Mesenchymal stem cell (in vitro differentiated cells and primary cell): Measurements from ENCODE around the gene ABCA12.

Source experiments
- DNase-seq: peaks from one replicate; pipeline ENCODE4 v3.0.0-alpha.2; 2013
- H2AFZ ChIP-seq: one replicate; pipeline ENCODE4 v1.6.1; 2013; ENCODE audit warnings: low read depth, mild to moderate bottlenecking, control low read depth, inconsistent platforms, low read length, moderate library complexity
- H2AK5ac ChIP-seq: 2 replicates; pipeline ENCODE4 v1.6.1; 2013; ENCODE audit warnings: low read length, moderate library complexity, mild to moderate bottlenecking, inconsistent platforms; ENCODE audit not compliant: severe bottlenecking
- H2BK120ac ChIP-seq: one replicate; pipeline ENCODE4 v1.6.1; 2013; ENCODE audit warnings: low read depth, mild to moderate bottlenecking, inconsistent platforms, low read length, moderate library complexity
- H2BK12ac ChIP-seq, 2 experiments: one replicate each; pipeline ENCODE4 v1.6.1; 2013; ENCODE audit warnings: inconsistent platforms in 2 of 2, low read length in 2 of 2, mild to moderate bottlenecking in 2 of 2, moderate library complexity in 2 of 2, control low read depth in 1 of 2
- H2BK15ac ChIP-seq: one replicate; pipeline ENCODE4 v1.6.1; 2013; ENCODE audit warnings: mild to moderate bottlenecking, low read depth, inconsistent platforms; ENCODE audit not compliant: poor library complexity, severe bottlenecking
- H2BK5ac ChIP-seq: 2 replicates; pipeline ENCODE4 v1.6.1; 2013; ENCODE audit warnings: low read depth, mild to moderate bottlenecking, low read length, control low read depth, inconsistent platforms; ENCODE audit not compliant: poor library complexity, severe bottlenecking
- H3K14ac ChIP-seq, 2 experiments: one replicate each; pipeline ENCODE4 v1.6.1; 2013; ENCODE audit warnings: inconsistent platforms in 2 of 2, low read length in 2 of 2, control low read depth in 1 of 2, mild to moderate bottlenecking in 1 of 2, moderate library complexity in 1 of 2
- H3K18ac ChIP-seq, 2 experiments: one replicate each; pipeline ENCODE4 v1.6.1; 2013; ENCODE audit warnings: inconsistent platforms in 2 of 2, low read length in 2 of 2, control low read depth in 1 of 2, low read depth in 1 of 2, mild to moderate bottlenecking in 1 of 2
- H3K23ac ChIP-seq, 2 experiments: one replicate each; pipeline ENCODE4 v1.6.1; 2013; ENCODE audit warnings: inconsistent platforms in 2 of 2, low read length in 2 of 2, mild to moderate bottlenecking in 2 of 2, moderate library complexity in 2 of 2, control low read depth in 1 of 2
- H3K27ac ChIP-seq: 2 replicates; pipeline ENCODE4 v1.5.1; 2013; ENCODE audit warnings: mild to moderate bottlenecking, moderate library complexity, low read length, control low read depth, inconsistent platforms; ENCODE audit not compliant: poor library complexity, severe bottlenecking
- H3K27me3 ChIP-seq, 2 experiments: 2 replicates each; pipeline versions ENCODE4 v1.6.1 to v1.7.0; 2013; ENCODE audit warnings: low read length in 2 of 2, mild to moderate bottlenecking in 2 of 2, moderate library complexity in 2 of 2, control low read depth in 1 of 2, inconsistent platforms in 1 of 2; ENCODE audit not compliant: control insufficient read depth in 1 of 2, insufficient read depth in 1 of 2
- H3K36me3 ChIP-seq, 2 experiments: 2 replicates each; pipeline versions ENCODE4 v1.6.1 to v1.7.0; 2013; ENCODE audit warnings: low read length in 2 of 2, control low read depth in 1 of 2, inconsistent platforms in 1 of 2, low read depth in 1 of 2, mild to moderate bottlenecking in 1 of 2; ENCODE audit not compliant: insufficient read depth in 2 of 2, control insufficient read depth in 1 of 2
- H3K4ac ChIP-seq, 2 experiments: one replicate each; pipeline ENCODE4 v1.6.1; 2013; ENCODE audit warnings: inconsistent platforms in 2 of 2, low read length in 2 of 2, mild to moderate bottlenecking in 2 of 2, moderate library complexity in 2 of 2, control low read depth in 1 of 2, low read depth in 1 of 2
- H3K4me1 ChIP-seq: 2 replicates; pipeline ENCODE4 v1.6.1; 2013; ENCODE audit warnings: low read depth, low read length, control low read depth; ENCODE audit not compliant: control insufficient read depth, insufficient read depth
- H3K4me2 ChIP-seq: 2 replicates; pipeline ENCODE4 v1.6.1; 2013; ENCODE audit warnings: low read length, mild to moderate bottlenecking, inconsistent platforms; ENCODE audit not compliant: poor library complexity, severe bottlenecking
- H3K4me3 ChIP-seq, 2 experiments: 2 replicates each; pipeline versions ENCODE4 v1.5.1 to v1.7.0; 2013; ENCODE audit warnings: low read length in 2 of 2, mild to moderate bottlenecking in 2 of 2, control low read depth in 1 of 2, low read depth in 1 of 2; ENCODE audit not compliant: insufficient read depth in 1 of 2
- H3K79me1 ChIP-seq: replicated peaks from 2 replicates; pipeline ENCODE4 v1.6.1; 2013; ENCODE audit warnings: mild to moderate bottlenecking, control low read depth, low read length, inconsistent platforms; ENCODE audit not compliant: poor library complexity, severe bottlenecking
- H3K9ac ChIP-seq: 2 replicates; pipeline ENCODE4 v1.7.0; 2013; ENCODE audit warnings: mild to moderate bottlenecking, low read length, moderate library complexity
- H3K9me3 ChIP-seq: 2 replicates; pipeline ENCODE4 v1.7.0; 2013; ENCODE audit warnings: mild to moderate bottlenecking, low read length; ENCODE audit not compliant: control insufficient read depth
- H4K8ac ChIP-seq: one replicate; pipeline ENCODE4 v1.6.1; 2013; ENCODE audit warnings: inconsistent platforms, mild to moderate bottlenecking, low read length, moderate library complexity
- H4K91ac ChIP-seq: one replicate; pipeline ENCODE4 v1.6.1; 2013; ENCODE audit warnings: mild to moderate bottlenecking, low read length, inconsistent platforms
- WGBS: methylation state at CpG from one replicate; pipeline ENCODE4 v1.1.7; 2013; ENCODE audit warnings: mixed read lengths; 5-methylcytosine and 5-hydroxymethylcytosine counted together

The ABCA12 gene

DNA sequence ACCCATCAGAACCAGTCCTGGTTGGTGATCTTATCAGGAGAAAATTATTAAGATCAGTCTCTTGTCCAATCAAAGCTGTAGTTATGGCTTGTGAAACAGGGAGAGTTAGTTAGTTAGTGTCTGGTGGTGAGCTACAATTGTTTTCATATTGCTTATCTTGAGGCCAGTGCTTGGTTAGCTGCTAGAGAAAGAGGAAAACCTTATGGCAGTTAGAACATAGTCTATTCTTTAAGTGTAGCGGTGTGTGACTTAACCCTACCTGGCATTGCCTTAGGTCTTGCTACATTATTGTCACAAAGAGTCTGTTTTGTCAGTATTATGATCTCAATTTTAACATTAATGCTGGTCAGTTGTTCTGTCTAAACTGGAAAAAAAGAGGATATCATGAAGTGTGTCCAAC is 11.5 kb upstream of the ABCA12 start:
- Histone ChIP-seq H2BK12ac (no peak overlapping the region), H3K23ac (no peak overlapping the region), H2AK5ac (no peak overlapping the region), H3K9me3 (no peaks in the 10 kb centered on the region), H3K18ac (no peak overlapping the region), H3K4me3 (no peak overlapping the region), H2AFZ (no peak overlapping the region), H3K79me1 (no peaks in the 10 kb centered on the region), H3K4me2 (no peak overlapping the region), H3K27ac (no peak overlapping the region), H2BK5ac (no peak overlapping the region), H4K8ac (no peak overlapping the region), H3K4ac (no peak overlapping the region), H3K4me1 (no peaks in the 10 kb centered on the region), H4K91ac (no peak overlapping the region), H2BK15ac (no peak overlapping the region), H3K36me3 (no peaks in the 10 kb centered on the region), H3K14ac (no peak overlapping the region), H3K27me3 (no peaks in the 10 kb centered on the region), H3K9ac (no peak overlapping the region), H2BK120ac (no peak overlapping the region)
- WGBS, result 100% methylated on average over 1 of the region's 1 CpG
- DNase-seq, result no peak

GRCh38 chr2:215149486-215149885 is 11.1 kb upstream of the ABCA12 start:
- Histone ChIP-seq H3K4me2 (no peak overlapping the region), H2BK5ac (no peak overlapping the region), H4K91ac (no peak overlapping the region), H2BK15ac (no peak overlapping the region), H3K4me3 (no peak overlapping the region), H3K27ac (no peak overlapping the region), H4K8ac (no peak overlapping the region), H3K9ac (no peak overlapping the region), H3K9me3 (no peaks in the 10 kb centered on the region), H2BK12ac (no peak overlapping the region), H2AK5ac (no peak overlapping the region), H3K36me3 (no peaks in the 10 kb centered on the region), H3K4me1 (no peaks in the 10 kb centered on the region), H3K18ac (no peak overlapping the region), H3K79me1 (no peaks in the 10 kb centered on the region), H3K4ac (no peak overlapping the region), H2AFZ (no peak overlapping the region), H3K23ac (no peak overlapping the region), H2BK120ac (no peak overlapping the region), H3K27me3 (no peaks in the 10 kb centered on the region), H3K14ac (no peak overlapping the region)
- no peak for DNase-seq
- 17% methylated on average over 1 of the region's 1 CpG for WGBS

GRCh38 chr2:215149060-215149459 is 10.6 kb upstream of the ABCA12 start:
- H2BK120ac ChIP-seq, result no peak overlapping the region
- H3K27me3 ChIP-seq, result no peaks in the 10 kb centered on the region
- WGBS, result no CpG with 5 or more reads among the region's 2 CpGs
- no peak overlapping the region for H3K27ac ChIP-seq
- no peaks in the 10 kb centered on the region for H3K79me1 ChIP-seq
- no peak overlapping the region for H2BK5ac ChIP-seq
- no peak overlapping the region for H2BK12ac ChIP-seq
- H3K4me2 ChIP-seq, result no peak overlapping the region
- no peak overlapping the region for H4K91ac ChIP-seq
- no peak overlapping the region for H3K23ac ChIP-seq
- no peak overlapping the region for H2AFZ ChIP-seq
- H2BK15ac ChIP-seq, result no peak overlapping the region
- H3K36me3 ChIP-seq, result no peaks in the 10 kb centered on the region
- H3K4ac ChIP-seq, result no peak overlapping the region
- no peaks in the 10 kb centered on the region for H3K9me3 ChIP-seq
- no peak overlapping the region for H3K9ac ChIP-seq
- H3K4me1 ChIP-seq, result no peaks in the 10 kb centered on the region
- no peak overlapping the region for H4K8ac ChIP-seq
- no peak overlapping the region for H2AK5ac ChIP-seq
- H3K14ac ChIP-seq, result no peak overlapping the region
- DNase-seq, result no peak
- H3K18ac ChIP-seq, result no peak overlapping the region
- no peak overlapping the region for H3K4me3 ChIP-seq

GRCh38 chr2:215145611-215146010 is 7.2 kb upstream of the ABCA12 start:
- Histone ChIP-seq H3K18ac (no peak overlapping the region), H2BK5ac (no peak overlapping the region), H3K79me1 (no peaks in the 10 kb centered on the region), H4K8ac (no peak overlapping the region), H3K27ac (no peak overlapping the region), H3K4ac (no peak overlapping the region), H2AFZ (no peak overlapping the region), H3K9me3 (no peaks in the 10 kb centered on the region), H3K36me3 (no peaks in the 10 kb centered on the region), H3K4me2 (no peak overlapping the region), H2BK12ac (no peak overlapping the region), H2AK5ac (no peak overlapping the region), H3K4me1 (no peaks in the 10 kb centered on the region), H3K4me3 (no peak overlapping the region), H3K27me3 (no peaks in the 10 kb centered on the region), H3K23ac (no peak overlapping the region), H2BK15ac (no peak overlapping the region), H2BK120ac (no peak overlapping the region), H3K9ac (no peak overlapping the region), H3K14ac (no peak overlapping the region), H4K91ac (no peak overlapping the region)
- 91% methylated on average over 2 of the region's 3 CpGs for whole genome bisulfite sequencing
- DNase-seq, result no peak
